HG03432 (cell line): ENCODE data around the gene NHSL1.
A peak's percentile ranks its signal among the peaks of the same experiment; 100 is the strongest.

Experiments
- ATAC-seq: cut with Tn5 transposase; IDR thresholded peaks from one replicate; pipeline ENCODE4 v1.9.1; 2021; ENCODE audit warnings: mild to moderate bottlenecking, moderate library complexity; ENCODE audit not compliant: unreplicated experiment

NHSL1 gene

GRCh38 chr6:138467901-138468300, 31.4 kb downstream of the NHSL1 start:
- ATAC-seq = no peak

GRCh38 chr6:138465007-138465645, 34.2 kb downstream of the NHSL1 start:
- ATAC-seq = no peak

DNA sequence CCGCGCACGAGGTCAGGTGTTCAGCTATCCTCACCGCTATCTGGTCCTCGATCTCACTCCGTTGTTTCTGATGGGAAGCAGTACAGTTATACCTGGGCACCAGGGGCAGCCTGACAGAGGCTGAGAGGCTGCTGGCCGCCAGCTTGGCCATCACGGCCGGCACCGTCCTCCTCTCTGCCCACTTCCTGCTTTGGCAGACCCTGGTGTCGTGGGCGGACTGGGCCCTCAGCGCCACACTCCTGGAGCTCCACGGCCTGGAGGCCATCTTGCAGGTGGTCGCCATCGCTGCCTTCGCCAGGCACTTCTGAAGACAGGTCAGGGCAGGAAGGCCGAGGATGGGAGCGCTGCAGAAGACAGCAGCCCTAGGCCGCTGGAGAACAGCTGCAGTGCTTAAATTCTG, 35.2 kb downstream of the NHSL1 start:
- no peak for ATAC-seq

DNA sequence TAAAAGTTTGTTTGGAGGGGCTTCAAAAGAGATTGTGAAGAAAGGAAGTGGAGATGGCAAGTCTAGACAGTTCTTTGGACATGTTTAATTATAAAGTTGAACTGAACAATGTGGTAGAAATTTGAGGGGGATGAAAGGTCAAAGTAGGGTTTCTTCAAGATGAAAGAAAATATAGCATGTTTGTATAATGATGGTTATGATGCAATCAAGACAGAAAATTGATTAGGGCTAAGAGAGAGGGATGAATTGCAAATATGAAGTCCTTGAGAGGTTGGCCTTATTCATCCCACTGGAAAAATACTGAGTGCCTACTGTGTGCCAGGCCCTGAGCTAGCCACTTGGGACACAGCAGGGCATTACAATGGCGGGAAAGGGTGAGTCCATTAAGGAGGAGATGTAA, 37.6 kb downstream of the NHSL1 start:
- ATAC-seq = no peak

- ATAC-seq = peak; percentile 21
Observed at GRCh38 chr6:138456401-138456790, 42.9 kb downstream of the NHSL1 start.

- peak; percentile 94 for ATAC-seq
Observed at GRCh38 chr6:138455746-138456400, 43.4 kb downstream of the NHSL1 start.

GRCh38 chr6:138454981-138455706, 44.1 kb downstream of the NHSL1 start:
- ATAC-seq = peak; percentile 51

- ATAC-seq = no peak
Observed at GRCh38 chr6:138451043-138451442, 48.3 kb downstream of the NHSL1 start.

DNA sequence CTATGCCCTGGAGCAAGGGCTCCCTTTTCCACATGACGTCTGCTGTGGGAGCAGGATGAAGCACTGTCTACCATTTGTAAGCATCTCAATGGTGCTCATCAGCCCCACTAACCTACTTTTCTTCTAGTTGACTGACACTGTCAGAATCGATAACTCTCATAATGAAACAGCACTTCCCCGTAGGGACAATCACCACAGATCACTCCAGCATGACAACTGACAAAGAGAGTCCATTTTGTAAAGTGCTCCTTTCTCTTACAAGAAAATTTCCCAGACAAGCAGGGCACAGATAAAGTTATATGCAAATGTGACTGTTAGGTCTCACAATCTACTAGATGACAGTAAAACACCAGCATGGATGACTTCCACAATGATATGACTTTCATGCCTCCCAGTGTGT, 48.8 kb downstream of the NHSL1 start:
- ATAC-seq = peak; percentile 85

DNA sequence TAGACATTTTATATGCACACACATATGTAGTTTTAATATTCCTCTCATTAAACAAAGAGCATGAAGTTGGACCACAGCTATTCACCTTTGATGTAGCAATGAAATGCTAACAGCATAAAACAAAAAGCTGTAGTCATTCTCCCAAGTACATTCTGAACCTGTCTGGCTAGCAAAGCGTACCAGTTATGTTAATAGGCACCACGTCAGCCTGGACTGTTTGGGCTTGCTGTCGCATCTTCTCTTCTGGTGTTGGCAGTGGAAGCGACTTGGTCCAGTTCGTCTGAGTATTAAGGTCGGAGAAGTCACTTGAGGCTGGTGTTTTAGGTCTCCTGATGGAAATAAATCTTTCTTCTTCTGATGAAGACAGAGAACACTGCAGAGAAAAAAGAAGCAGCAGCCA, 52.5 kb downstream of the NHSL1 start:
- no peak for ATAC-seq

DNA sequence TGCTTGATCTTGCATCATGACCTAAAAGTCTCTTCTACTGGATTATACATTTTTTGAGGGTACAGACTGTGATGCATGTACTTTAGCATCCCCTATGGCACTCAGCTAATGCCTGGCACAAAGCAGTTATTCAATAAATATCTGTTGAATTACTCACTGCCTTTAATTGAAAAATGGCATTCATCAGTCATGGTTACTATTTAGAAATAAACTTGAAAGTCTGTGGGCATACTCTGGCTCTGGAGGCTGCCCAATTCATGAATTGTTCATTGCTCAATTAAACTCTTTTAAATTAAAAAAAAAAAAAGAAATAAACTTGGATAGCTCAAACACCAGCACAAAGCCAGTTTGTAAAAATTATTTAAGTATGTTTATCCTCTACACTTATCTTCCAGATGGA, 55.3 kb downstream of the NHSL1 start:
- no peak for ATAC-seq

- no peak for ATAC-seq
Observed at GRCh38 chr6:138442663-138443062, 56.6 kb downstream of the NHSL1 start.

DNA sequence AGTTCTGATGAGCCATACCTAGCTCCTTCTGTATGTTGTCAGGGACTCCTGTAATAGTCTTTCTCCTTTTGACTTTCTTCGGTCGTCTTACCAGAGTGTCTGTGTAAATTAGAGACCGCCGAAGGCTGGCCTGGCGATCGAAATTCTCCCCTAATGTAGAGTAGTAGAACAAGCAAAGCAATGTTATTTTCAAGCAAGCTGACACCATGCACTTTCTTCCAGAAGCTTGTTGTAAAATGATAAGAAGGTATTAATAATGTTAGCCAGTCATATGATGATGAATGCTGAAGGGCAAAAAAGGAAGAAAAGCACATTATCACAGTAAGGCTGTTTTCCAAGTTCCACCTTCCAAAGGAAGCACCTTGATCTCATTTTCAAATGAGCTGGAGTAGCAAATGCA, 57.3 kb downstream of the NHSL1 start:
- no peak for ATAC-seq

DNA sequence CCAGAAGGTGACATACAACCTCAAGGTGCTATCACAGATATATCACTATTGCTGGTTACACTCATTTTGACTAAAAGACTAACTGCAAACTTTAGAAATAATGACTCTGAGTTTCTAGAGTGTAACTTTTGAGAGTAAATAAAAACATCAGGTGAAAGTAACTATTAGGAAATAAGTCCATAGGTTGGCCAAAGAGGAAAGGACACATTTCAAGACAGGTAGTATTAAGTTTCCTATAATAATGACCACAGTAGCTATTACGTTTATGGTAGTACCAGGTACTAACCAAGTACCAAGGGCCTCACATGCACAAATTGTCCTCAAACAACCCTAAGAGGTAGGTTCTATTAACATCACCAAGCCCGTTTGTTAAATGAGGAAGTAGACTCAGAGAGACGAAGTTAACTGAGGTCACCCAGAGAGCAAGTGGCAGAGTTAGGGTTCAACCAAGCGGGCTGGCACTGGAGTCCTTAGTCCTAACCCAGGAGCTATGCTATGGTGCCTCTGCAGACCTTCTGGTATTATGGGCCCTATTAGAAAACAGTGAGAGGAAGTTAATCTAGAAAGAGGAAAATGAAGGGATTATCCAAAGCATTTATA, 58.4 kb downstream of the NHSL1 start:
- ATAC-seq = no peak

DNA sequence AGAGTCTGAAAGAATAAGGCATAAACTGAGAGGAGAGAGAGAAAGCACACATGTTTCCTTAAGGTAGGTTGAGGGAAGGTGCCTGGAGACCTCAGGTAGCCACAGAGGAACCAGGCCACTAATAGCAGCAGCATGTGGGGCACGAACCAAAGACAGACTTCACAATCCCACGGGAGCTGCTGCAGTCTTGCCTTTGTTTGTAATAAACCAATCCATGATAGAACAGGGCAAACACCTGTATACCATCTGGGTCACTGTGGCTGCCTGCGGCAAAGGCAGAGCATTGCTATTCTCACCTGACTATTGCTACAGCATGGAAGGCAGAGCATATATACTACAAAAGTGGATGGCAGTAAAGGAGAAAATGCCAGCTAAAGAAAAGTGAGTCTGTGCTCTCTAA, 59.0 kb downstream of the NHSL1 start:
- no peak for ATAC-seq

DNA sequence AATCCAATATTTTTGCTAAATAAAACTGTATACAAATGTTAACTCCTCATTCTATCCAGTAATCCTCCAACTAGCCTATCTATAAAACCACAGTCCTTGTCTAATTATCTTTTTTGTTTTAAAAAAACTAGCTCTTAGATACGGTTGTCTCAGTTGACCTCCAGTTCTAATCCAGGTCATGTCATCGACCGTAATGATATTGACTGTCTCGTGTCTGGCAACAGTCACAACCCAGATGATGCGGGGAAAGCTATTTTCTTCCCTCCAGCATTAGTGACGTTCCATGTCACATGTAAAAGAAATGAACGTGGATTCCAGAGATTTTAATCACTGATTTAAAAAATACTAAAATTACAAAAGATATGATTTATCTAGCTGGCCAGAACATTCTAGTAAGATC, 59.7 kb downstream of the NHSL1 start:
- ATAC-seq = no peak

GRCh38 chr6:138434925-138435324, 64.4 kb downstream of the NHSL1 start:
- ATAC-seq = no peak

GRCh38 chr6:138434096-138434495, 65.2 kb downstream of the NHSL1 start:
- ATAC-seq = no peak

GRCh38 chr6:138432063-138432356, 67.3 kb downstream of the NHSL1 start:
- ATAC-seq = no peak

GRCh38 chr6:138431256-138432062, 67.8 kb downstream of the NHSL1 start:
- no peak for ATAC-seq
